Muscle layer of duodenum (tissue), 2 donors: ENCODE measurements around the gene FLOT1.

Experiments used
- H3K27ac ChIP-seq: one replicate; pipeline ENCODE4 v1.7.0; 2013; ENCODE audit warnings: mild to moderate bottlenecking, low read length
- H3K27me3 ChIP-seq: one replicate; pipeline ENCODE4 v1.7.0; 2013; ENCODE audit warnings: low read depth, mild to moderate bottlenecking, control low read depth, low read length
- H3K36me3 ChIP-seq, 2 donors: one replicate each; pipeline ENCODE4 v1.7.0; 2013; ENCODE audit warnings: low read length in 2 of 2, control low read depth in 1 of 2, mild to moderate bottlenecking in 1 of 2; ENCODE audit not compliant: insufficient read depth in 2 of 2, control insufficient read depth in 1 of 2
- H3K4me1 ChIP-seq, 2 donors: one replicate each; pipeline ENCODE4 v1.7.0; 2013; ENCODE audit warnings: low read length in 2 of 2, mild to moderate bottlenecking in 2 of 2, control low read depth in 1 of 2, moderate library complexity in 1 of 2; ENCODE audit not compliant: insufficient read depth in 2 of 2, control insufficient read depth in 1 of 2
- H3K4me3 ChIP-seq, 2 donors: one replicate each; pipeline ENCODE4 v1.7.0; 2013; ENCODE audit warnings: low read length in 2 of 2, low read depth in 1 of 2, mild to moderate bottlenecking in 1 of 2
- H3K9me3 ChIP-seq, 2 donors: one replicate each; pipeline ENCODE4 v1.7.0; 2013; ENCODE audit warnings: low read length in 2 of 2, control low read depth in 1 of 2, mild to moderate bottlenecking in 1 of 2; ENCODE audit not compliant: control insufficient read depth in 1 of 2
- donor health status: healthy.

The FLOT1 gene

GRCh38 chr6:30742316-30743098, at the start of gene FLOT1:
TSS of gene FLOT1 (minus strand) at chr6:30742687. CDS start at chr6:30742189, 498 bp downstream.
- Histone ChIP-seq H3K36me3 (peaks cover 27 to 36% of the 10 kb centered on the region in 2 donors), H3K27me3 (no peaks in the 10 kb centered on the region), H3K9me3 (no peaks in the 10 kb centered on the region), H3K4me3 (peak within 1 kb of the TSS; percentile 78 to 99), H3K27ac (peak within 1 kb of the TSS; percentile 99), H3K4me1 (peaks cover 8 to 29% of the 10 kb centered on the region in 2 donors)

GRCh38 chr6:30790724-30791383, 48.4 kb upstream of the FLOT1 start:
- H3K9me3 ChIP-seq = no peaks in the 10 kb centered on the region
- peaks cover 0 to 3% of the 10 kb centered on the region in 2 donors for H3K4me1 ChIP-seq
- H3K27ac ChIP-seq = no peak overlapping the region
- no peak overlapping the region for H3K4me3 ChIP-seq
- H3K36me3 ChIP-seq = no peaks in the 10 kb centered on the region
- no peaks in the 10 kb centered on the region for H3K27me3 ChIP-seq

- Histone ChIP-seq H3K27ac (no peak overlapping the region), H3K27me3 (no peaks in the 10 kb centered on the region), H3K9me3 (no peaks in the 10 kb centered on the region), H3K4me1 (peaks cover 0 to 3% of the 10 kb centered on the region in 2 donors), H3K4me3 (no peak overlapping the region), H3K36me3 (no peaks in the 10 kb centered on the region)
Measured at GRCh38 chr6:30789606-30790005, 47.1 kb upstream of the FLOT1 start.

GRCh38 chr6:30787954-30788353, 45.5 kb upstream of the FLOT1 start:
- Histone ChIP-seq H3K36me3 (no peaks in the 10 kb centered on the region), H3K4me1 (peaks cover 0 to 3% of the 10 kb centered on the region in 2 donors), H3K27me3 (no peaks in the 10 kb centered on the region), H3K9me3 (no peaks in the 10 kb centered on the region), H3K4me3 (no peak overlapping the region), H3K27ac (no peak overlapping the region)

- peak overlapping the region; percentile 69 for H3K27ac ChIP-seq
- H3K9me3 ChIP-seq = no peaks in the 10 kb centered on the region
- no peaks in the 10 kb centered on the region for H3K27me3 ChIP-seq
- peak overlapping the region in 1 of 2 donors; percentile 32 for H3K4me3 ChIP-seq
- peaks cover 0 to 14% of the 10 kb centered on the region in 2 donors for H3K36me3 ChIP-seq
- peaks cover 20 to 23% of the 10 kb centered on the region in 2 donors for H3K4me1 ChIP-seq
Measured at GRCh38 chr6:30782425-30783014, 40.0 kb upstream of the FLOT1 start.

GRCh38 chr6:30781743-30782424, 39.4 kb upstream of the FLOT1 start:
- peak overlapping the region; percentile 9 to 32 for H3K4me3 ChIP-seq
- no peaks in the 10 kb centered on the region for H3K27me3 ChIP-seq
- H3K9me3 ChIP-seq = no peaks in the 10 kb centered on the region
- H3K27ac ChIP-seq = peak overlapping the region; percentile 69
- H3K36me3 ChIP-seq = peaks cover 0 to 14% of the 10 kb centered on the region in 2 donors
- peaks cover 20 to 23% of the 10 kb centered on the region in 2 donors for H3K4me1 ChIP-seq

- Histone ChIP-seq H3K27me3 (no peaks in the 10 kb centered on the region), H3K4me3 (peak overlapping the region in 1 of 2 donors; percentile 9), H3K27ac (peak overlapping the region; percentile 69), H3K36me3 (peaks cover 0 to 14% of the 10 kb centered on the region in 2 donors), H3K9me3 (no peaks in the 10 kb centered on the region), H3K4me1 (peaks cover 20 to 23% of the 10 kb centered on the region in 2 donors)
Measured at GRCh38 chr6:30781395-30781742, 38.9 kb upstream of the FLOT1 start.

- peak overlapping the region; percentile 69 for H3K27ac ChIP-seq
Measured at GRCh38 chr6:30780642-30780920, 38.1 kb upstream of the FLOT1 start.

GRCh38 chr6:30779850-30780641, 37.6 kb upstream of the FLOT1 start:
- no peaks in the 10 kb centered on the region for H3K9me3 ChIP-seq
- peaks cover 20 to 23% of the 10 kb centered on the region in 2 donors for H3K4me1 ChIP-seq
- no peaks in the 10 kb centered on the region for H3K27me3 ChIP-seq
- peak overlapping the region; percentile 18 for H3K27ac ChIP-seq
- H3K4me3 ChIP-seq = peak overlapping the region in 1 of 2 donors; percentile 21
- peaks cover 0 to 14% of the 10 kb centered on the region in 2 donors for H3K36me3 ChIP-seq

More at GRCh38 chr6:30780642-30780920, 38.1 kb upstream of the FLOT1 start:
- peaks cover 20 to 23% of the 10 kb centered on the region in 2 donors for H3K4me1 ChIP-seq
- peaks cover 0 to 14% of the 10 kb centered on the region in 2 donors for H3K36me3 ChIP-seq
- no peaks in the 10 kb centered on the region for H3K9me3 ChIP-seq
- H3K27me3 ChIP-seq = no peaks in the 10 kb centered on the region
- H3K4me3 ChIP-seq = no peak overlapping the region

- Histone ChIP-seq H3K9me3 (no peaks in the 10 kb centered on the region), H3K4me1 (peaks cover 20 to 23% of the 10 kb centered on the region in 2 donors), H3K27ac (peak overlapping the region; percentile 23), H3K36me3 (peaks cover 0 to 14% of the 10 kb centered on the region in 2 donors), H3K27me3 (no peaks in the 10 kb centered on the region), H3K4me3 (no peak overlapping the region)
Measured at GRCh38 chr6:30778001-30778635, 35.6 kb upstream of the FLOT1 start.
